IMR-90 (cell line): ENCODE data around the gene TULP3. TPM values are rescaled to one million over a fixed set of nuclear protein-coding genes. Genes with fewer than 3 reads are reported as not detected.

ENCODE experiments used
- ATAC-seq: fragments of 200-7000 bp; cut with Tn5 transposase; 2 replicates; pipeline ENCODE4 v1.9.1; 2020; ENCODE audit warnings: low read depth, mild to moderate bottlenecking, moderate library complexity
- BruUV-seq: library from RNA; stranded (reverse); fragments of 400-500 nt; replicated peaks from 2 replicates; lab custom pipeline; 2021; lab: Mats Ljungman, UMichigan
- CTCF ChIA-PET: fragments of 300-600 bp; formaldehyde crosslinking; extraction: SDS; loops from one replicate; lab custom pipeline; 2021; ENCODE audit warnings: antibody characterized with exemption; lab: Yijun Ruan, JAX
- POLR2A ChIA-PET: fragments of 300-600 bp; sonication (Branson Sonifier 250); formaldehyde crosslinking; loops from one replicate; lab custom pipeline; 2022; ENCODE audit warnings: antibody characterized with exemption; ENCODE audit not compliant: unreplicated experiment; lab: Charles Lee
- DNase-seq: peaks from one replicate; pipeline ENCODE4 v3.0.0; 2013
- H2AFZ ChIP-seq: replicated peaks from 2 replicates; pipeline ENCODE3; 2013; ENCODE audit warnings: low read length, mild to moderate bottlenecking; ENCODE audit not compliant: poor library complexity
- H2AK5ac ChIP-seq: 2 replicates; pipeline ENCODE4 v1.6.1; 2013; ENCODE audit warnings: low read depth, low read length, inconsistent platforms
- H2AK9ac ChIP-seq: replicated peaks from 2 replicates; pipeline ENCODE3; 2013; ENCODE audit warnings: mild to moderate bottlenecking, low read depth, low read length, moderate library complexity; ENCODE audit not compliant: poor library complexity
- H2BK120ac ChIP-seq: 2 replicates; pipeline ENCODE4 v1.6.1; 2013; ENCODE audit warnings: low read depth, low read length, inconsistent platforms
- H2BK15ac ChIP-seq: 3 replicates; pipeline ENCODE4 v1.6.1; 2013; ENCODE audit warnings: low read depth, low read length, inconsistent platforms
- H2BK20ac ChIP-seq: 2 replicates; pipeline ENCODE4 v1.6.1; 2013; ENCODE audit warnings: low read depth, mild to moderate bottlenecking, inconsistent platforms, low read length, moderate library complexity
- H2BK5ac ChIP-seq: 2 replicates; pipeline ENCODE4 v1.6.1; 2013; ENCODE audit warnings: mild to moderate bottlenecking, low read depth, low read length, inconsistent platforms; ENCODE audit not compliant: poor library complexity, severe bottlenecking
- H3K14ac ChIP-seq: replicated peaks from 2 replicates; pipeline ENCODE4 v1.6.1; 2013; ENCODE audit warnings: low read depth, low read length, inconsistent platforms
- H3K18ac ChIP-seq: 2 replicates; pipeline ENCODE4 v1.6.1; 2013; ENCODE audit warnings: low read depth, low read length, control low read depth
- H3K23ac ChIP-seq: 2 replicates; pipeline ENCODE4 v1.6.1; 2013; ENCODE audit warnings: low read depth, low read length, inconsistent platforms
- H3K27ac ChIP-seq: 2 replicates; pipeline ENCODE4 v1.5.1; 2013; ENCODE audit warnings: mild to moderate bottlenecking, control low read depth, low read length; ENCODE audit not compliant: insufficient read depth
- H3K27me3 ChIP-seq: 2 replicates; pipeline ENCODE4 v1.6.1; 2013; ENCODE audit warnings: low read length; ENCODE audit not compliant: control insufficient read depth, insufficient read depth
- H3K36me3 ChIP-seq: 2 replicates; pipeline ENCODE4 v1.6.1; 2013; ENCODE audit warnings: low read length, mixed read lengths; ENCODE audit not compliant: control insufficient read depth, insufficient read depth
- H3K4ac ChIP-seq: 2 replicates; pipeline ENCODE4 v1.6.1; 2013; ENCODE audit warnings: low read depth, low read length, inconsistent platforms
- H3K4me1 ChIP-seq: 2 replicates; pipeline ENCODE4 v1.6.1; 2013; ENCODE audit warnings: low read length, mixed read lengths; ENCODE audit not compliant: control insufficient read depth, insufficient read depth
- H3K4me2 ChIP-seq: 2 replicates; pipeline ENCODE4 v1.6.1; 2013; ENCODE audit warnings: low read depth, mild to moderate bottlenecking, control low read depth, low read length, moderate library complexity
- H3K4me3 ChIP-seq: 2 replicates; pipeline ENCODE4 v1.5.1; 2013; ENCODE audit warnings: low read depth, mild to moderate bottlenecking, control low read depth, low read length, moderate library complexity; ENCODE audit not compliant: insufficient read depth
- H3K56ac ChIP-seq: 2 replicates; pipeline ENCODE4 v1.6.1; 2013; ENCODE audit warnings: low read length, inconsistent platforms; ENCODE audit not compliant: insufficient read depth; ENCODE audit errors: extremely low read depth
- H3K79me1 ChIP-seq, 2 experiments: 2 replicates each; pipeline ENCODE4 v1.6.1; 2013; ENCODE audit warnings: low read length in 2 of 2, inconsistent platforms in 1 of 2, low read depth in 1 of 2
- H3K9ac ChIP-seq: 2 replicates; pipeline ENCODE4 v1.6.1; 2013; ENCODE audit warnings: low read depth, low read length, control low read depth
- H3K9me1 ChIP-seq: 2 replicates; pipeline ENCODE4 v1.6.1; 2013; ENCODE audit warnings: low read length, inconsistent platforms; ENCODE audit not compliant: insufficient read depth
- H3K9me3 ChIP-seq: 2 replicates; pipeline ENCODE4 v1.6.1; 2013; ENCODE audit warnings: low read length; ENCODE audit not compliant: control insufficient read depth, insufficient read depth
- H4K20me1 ChIP-seq: 2 replicates; pipeline ENCODE4 v1.6.1; 2013; ENCODE audit warnings: low read length, inconsistent platforms; ENCODE audit not compliant: insufficient read depth
- H4K5ac ChIP-seq: 2 replicates; pipeline ENCODE4 v1.6.1; 2013; ENCODE audit warnings: mild to moderate bottlenecking, low read depth, low read length, control low read depth
- H4K8ac ChIP-seq, 2 experiments: 2 replicates each; pipeline ENCODE4 v1.6.1; 2013; ENCODE audit warnings: low read depth in 2 of 2, low read length in 2 of 2, control low read depth in 1 of 2, inconsistent platforms in 1 of 2
- H4K91ac ChIP-seq: 2 replicates; pipeline ENCODE4 v1.6.1; 2013; ENCODE audit warnings: low read depth, low read length, inconsistent platforms; ENCODE audit not compliant: insufficient read depth
- BHLHE40 ChIP-seq: fragments of 150-350 bp; IDR thresholded peaks from 2 replicates; pipeline ENCODE4 v1.6.1; 2016; ENCODE audit warnings: mild to moderate bottlenecking, low read depth, low read length
- CEBPB ChIP-seq: IDR thresholded peaks from 2 replicates; pipeline ENCODE4 v1.6.1; 2012; ENCODE audit warnings: low read depth, low read length, improper control_type of control experiment
- CHD1 ChIP-seq: IDR thresholded peaks from 2 replicates; pipeline ENCODE4 v1.6.1; 2012; ENCODE audit warnings: low read depth, low read length, improper control_type of control experiment
- CTCF ChIP-seq: conservative IDR thresholded peaks from 2 replicates; pipeline ENCODE4 v1.5.1; 2012; ENCODE audit warnings: mild to moderate bottlenecking, low read depth, low read length, improper control_type of control experiment
- FOS ChIP-seq: fragments of 150-350 bp; IDR thresholded peaks from 2 replicates; pipeline ENCODE4 v1.6.1; 2016; ENCODE audit warnings: low read depth, low read length
- MAFK ChIP-seq: IDR thresholded peaks from 2 replicates; pipeline ENCODE4 v1.6.1; 2012; ENCODE audit warnings: low read depth, low read length, improper control_type of control experiment
- MAZ ChIP-seq: IDR thresholded peaks from 2 replicates; pipeline ENCODE4 v1.6.1; 2012; ENCODE audit warnings: low read depth, mild to moderate bottlenecking, low read length, improper control_type of control experiment, moderate library complexity, borderline replicate concordance
- MXI1 ChIP-seq: IDR thresholded peaks from 2 replicates; pipeline ENCODE4 v1.6.1; 2012; ENCODE audit warnings: low read depth, mild to moderate bottlenecking, low read length, moderate library complexity, borderline replicate concordance
- NFE2L2 ChIP-seq: fragments of 150-350 bp; IDR thresholded peaks from 2 replicates; pipeline ENCODE4 v1.6.1; 2016; ENCODE audit warnings: low read depth, mild to moderate bottlenecking, low read length
- POLR2A ChIP-seq: IDR thresholded peaks from 2 replicates; pipeline ENCODE4 v1.6.1; 2012; ENCODE audit warnings: mild to moderate bottlenecking, low read depth, low read length
- RAD21 ChIP-seq: IDR thresholded peaks from 2 replicates; pipeline ENCODE4 v1.6.1; 2012; ENCODE audit warnings: low read length, improper control_type of control experiment
- RCOR1 ChIP-seq: IDR thresholded peaks from 2 replicates; pipeline ENCODE4 v1.6.1; 2012; ENCODE audit warnings: mild to moderate bottlenecking, low read length, improper control_type of control experiment; ENCODE audit not compliant: insufficient replicate concordance
- RFX5 ChIP-seq: IDR thresholded peaks from 2 replicates; pipeline ENCODE4 v1.8.0; 2012; ENCODE audit warnings: low read depth, mild to moderate bottlenecking, low read length, moderate library complexity
- SMC3 ChIP-seq: fragments of 150-350 bp; IDR thresholded peaks from 2 replicates; pipeline ENCODE4 v1.6.1; 2016; ENCODE audit warnings: low read depth, mild to moderate bottlenecking, antibody characterized with exemption, low read length, moderate library complexity
- USF2 ChIP-seq: fragments of 150-350 bp; IDR thresholded peaks from 2 replicates; pipeline ENCODE4 v1.6.1; 2017; ENCODE audit warnings: mild to moderate bottlenecking, antibody characterized with exemption, low read length, low read depth
- WGBS, 2 experiments: methylation state at CpG; one replicate each; pipeline versions ENCODE4 v1.1.5 to v1.1.7; 2013; ENCODE audit warnings: missing lambda C conversion rate in 2 of 2; ENCODE audit not compliant: insufficient read length in 1 of 2; ENCODE audit errors: extremely low coverage in 2 of 2; 5-methylcytosine and 5-hydroxymethylcytosine counted together
- dilution Hi-C: fragments of 300-500 bp; cut with HindIII; formaldehyde crosslinking; loops from one replicate; pipeline ENCODE4 v1.14.3; 2018; ENCODE audit warnings: low sequenced_read_pairs; ENCODE audit not compliant: unreplicated experiment
- in situ Hi-C: fragments of 300-500 bp; cut with MboI; formaldehyde crosslinking; loops from 3 replicates; pipeline ENCODE4 v1.14.3; 2019; ENCODE audit warnings: low sequenced_read_pairs, inconsistent platforms, mixed read lengths
- intact Hi-C: fragments of 100-400 bp; cut with micrococcal nuclease; formaldehyde crosslinking; loops from 2 replicates; pipeline ENCODE4 v1.10.0; 2022
- polyA plus RNA-seq, 3 experiments: library from polyadenylated mRNA; depleted of rRNA; stranded (reverse); fragments of >200 nt; gene quantifications; 2 replicates each; pipeline ENCODE4 v1.2.3, GENCODE V29; 2012; ENCODE audit warnings: low replicate concordance in 1 of 3
- total RNA-seq: library from RNA; depleted of rRNA; stranded (reverse); fragments of >200 nt; gene quantifications from 2 replicates; pipeline ENCODE4 v1.2.3, GENCODE V29; 2012
- TF ChIP-seq, protein P1 (sequence below): fragments of 150-350 bp; IDR thresholded peaks from 2 replicates; pipeline ENCODE4 v1.6.1; 2016; ENCODE audit warnings: low read depth, mild to moderate bottlenecking, low read length, moderate library complexity, borderline replicate concordance

The TULP3 gene
- total and polyA plus RNA-seq, 2 of the 4 experiments (the other 2 are of a cell fraction) = 35.2 to 35.5 TPM

DNA sequence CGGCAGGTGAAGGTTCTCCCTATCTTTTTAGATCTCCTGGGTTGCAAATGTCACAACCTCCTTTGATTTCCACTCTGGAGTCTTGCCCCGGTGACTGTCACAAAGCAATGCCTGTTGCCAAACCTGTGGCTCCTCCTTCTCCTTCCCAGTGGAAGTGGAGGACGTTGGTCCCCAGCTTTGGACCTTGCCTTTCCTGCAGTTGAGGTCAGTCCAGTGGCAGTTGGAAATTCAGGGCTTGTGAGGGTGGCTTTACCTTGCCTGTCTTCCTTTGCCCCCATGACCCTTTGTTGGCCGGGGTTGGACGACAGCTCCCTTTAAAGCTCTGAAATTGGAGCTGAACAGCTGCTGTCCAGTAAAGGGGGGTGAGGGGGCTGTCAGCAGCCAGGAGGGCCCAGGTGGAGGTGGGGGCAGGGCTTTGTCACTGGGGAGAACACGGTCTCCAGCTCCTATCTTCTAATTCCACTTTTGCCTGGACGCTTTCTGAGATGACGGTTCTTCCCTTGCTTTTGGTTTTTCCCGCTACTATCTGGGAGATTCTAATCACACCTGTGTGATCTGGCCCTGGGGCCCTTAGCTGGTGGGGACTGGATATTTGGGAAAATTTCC lies 72.6 kb downstream of the TULP3 start:
- BruUV-seq = no TSS peak
- in situ Hi-C loops (no loop called here), intact Hi-C loops (no loop called here), dilution Hi-C loops (no loop called here)
- Histone ChIP-seq H3K18ac (no peak overlapping the region), H4K91ac (no peak overlapping the region), H3K27ac (no peak overlapping the region), H3K23ac (no peak overlapping the region), H3K14ac (no peak overlapping the region), H2BK15ac (no peak overlapping the region), H2AFZ (no peak overlapping the region), H3K79me1 (peaks cover 19 to 66% of the 10 kb centered on the region in 2 experiments), H2BK120ac (no peak overlapping the region), H3K56ac (no peak overlapping the region), H2AK5ac (no peak overlapping the region), H4K5ac (no peak overlapping the region), H2BK20ac (no peak overlapping the region), H3K9ac (no peak overlapping the region), H3K4me2 (no peak overlapping the region), H2BK5ac (no peak overlapping the region), H3K4ac (no peak overlapping the region), H3K36me3 (no peaks in the 10 kb centered on the region), H3K4me1 (peaks cover 12% of the 10 kb centered on the region), H2AK9ac (peak overlapping the region; percentile 52), H3K9me1 (peaks cover 26% of the 10 kb centered on the region), H3K9me3 (no peaks in the 10 kb centered on the region), H3K4me3 (no peak overlapping the region), H4K20me1 (peaks cover 20% of the 10 kb centered on the region), H4K8ac (no peak overlapping the region), H3K27me3 (no peaks in the 10 kb centered on the region)
- DNase-seq (no peak), ATAC-seq (no peak)
- ChIA-PET CTCF (no interaction called here), POLR2A (no interaction called here)
- no peak for TF ChIP-seq RCOR1
- no peak for TF ChIP-seq NFE2L2
- TF ChIP-seq CHD1 = no peak
- TF ChIP-seq, protein P1, sequence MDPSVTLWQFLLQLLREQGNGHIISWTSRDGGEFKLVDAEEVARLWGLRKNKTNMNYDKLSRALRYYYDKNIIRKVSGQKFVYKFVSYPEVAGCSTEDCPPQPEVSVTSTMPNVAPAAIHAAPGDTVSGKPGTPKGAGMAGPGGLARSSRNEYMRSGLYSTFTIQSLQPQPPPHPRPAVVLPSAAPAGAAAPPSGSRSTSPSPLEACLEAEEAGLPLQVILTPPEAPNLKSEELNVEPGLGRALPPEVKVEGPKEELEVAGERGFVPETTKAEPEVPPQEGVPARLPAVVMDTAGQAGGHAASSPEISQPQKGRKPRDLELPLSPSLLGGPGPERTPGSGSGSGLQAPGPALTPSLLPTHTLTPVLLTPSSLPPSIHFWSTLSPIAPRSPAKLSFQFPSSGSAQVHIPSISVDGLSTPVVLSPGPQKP = no peak
- TF ChIP-seq MXI1 = no peak
- TF ChIP-seq FOS = no peak
- TF ChIP-seq BHLHE40 = no peak
- TF ChIP-seq CTCF = no peak
- TF ChIP-seq RFX5 = no peak
- no peak for TF ChIP-seq MAZ
- no peak for TF ChIP-seq POLR2A
- no peak for TF ChIP-seq CEBPB
- TF ChIP-seq USF2 = no peak
- TF ChIP-seq SMC3 = no peak
- TF ChIP-seq MAFK = no peak
- no peak for TF ChIP-seq RAD21
- WGBS, 2 experiments = no CpG with 5 or more reads among the region's 9 CpGs
